Measurements from ENCODE around the gene NAXE.

NAXE gene

DNA sequence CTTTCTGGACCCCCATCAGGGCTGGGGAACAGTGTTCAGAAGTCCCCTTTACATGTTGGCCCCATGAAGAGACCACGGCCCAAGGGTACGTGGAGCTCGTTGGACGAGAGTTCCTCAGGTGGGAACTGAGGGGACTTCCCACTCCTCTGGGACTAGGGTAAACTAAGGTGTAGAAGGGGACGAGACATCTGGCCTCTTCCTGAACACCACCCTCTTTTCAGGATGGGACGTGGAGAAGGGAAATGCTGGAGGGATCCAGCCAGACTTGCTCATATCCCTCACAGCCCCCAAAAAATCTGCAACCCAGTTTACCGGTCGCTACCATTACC, 2.0 kb downstream of the NAXE start:
- TF ChIP-seq, protein P1, sequence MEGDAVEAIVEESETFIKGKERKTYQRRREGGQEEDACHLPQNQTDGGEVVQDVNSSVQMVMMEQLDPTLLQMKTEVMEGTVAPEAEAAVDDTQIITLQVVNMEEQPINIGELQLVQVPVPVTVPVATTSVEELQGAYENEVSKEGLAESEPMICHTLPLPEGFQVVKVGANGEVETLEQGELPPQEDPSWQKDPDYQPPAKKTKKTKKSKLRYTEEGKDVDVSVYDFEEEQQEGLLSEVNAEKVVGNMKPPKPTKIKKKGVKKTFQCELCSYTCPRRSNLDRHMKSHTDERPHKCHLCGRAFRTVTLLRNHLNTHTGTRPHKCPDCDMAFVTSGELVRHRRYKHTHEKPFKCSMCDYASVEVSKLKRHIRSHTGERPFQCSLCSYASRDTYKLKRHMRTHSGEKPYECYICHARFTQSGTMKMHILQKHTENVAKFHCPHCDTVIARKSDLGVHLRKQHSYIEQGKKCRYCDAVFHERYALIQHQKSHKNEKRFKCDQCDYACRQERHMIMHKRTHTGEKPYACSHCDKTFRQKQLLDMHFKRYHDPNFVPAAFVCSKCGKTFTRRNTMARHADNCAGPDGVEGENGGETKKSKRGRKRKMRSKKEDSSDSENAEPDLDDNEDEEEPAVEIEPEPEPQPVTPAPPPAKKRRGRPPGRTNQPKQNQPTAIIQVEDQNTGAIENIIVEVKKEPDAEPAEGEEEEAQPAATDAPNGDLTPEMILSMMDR (conservative IDR thresholded peaks at IDR 0.05; ENCODE audit: low read length) = no peak
- no peak overlapping the region for H3K4me3 ChIP-seq (ENCODE audit: low read length)
- no peak for DNase-seq (ENCODE audit: low read depth)

DNA sequence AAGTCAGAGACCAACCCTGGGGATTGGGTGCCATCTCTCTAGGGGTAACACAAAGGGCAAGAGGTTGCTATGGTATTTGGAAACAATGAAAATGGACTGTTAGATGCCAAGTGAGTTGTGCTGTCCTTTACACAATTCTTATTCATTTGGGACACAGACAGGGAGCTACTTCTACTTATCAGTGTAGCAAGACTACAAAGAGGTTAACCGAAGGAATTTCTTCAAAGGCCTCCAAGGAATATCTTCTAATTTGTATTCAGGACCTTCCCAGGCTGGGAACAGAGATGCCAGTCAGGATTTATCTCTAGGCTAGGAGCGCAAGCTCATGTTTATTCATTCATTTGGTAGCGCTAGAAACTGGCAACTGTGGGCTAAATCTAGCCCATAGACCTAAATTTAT, 2.6 kb downstream of the NAXE start:
- no peak for DNase-seq (ENCODE audit: low read depth)
- H3K4me3 ChIP-seq (ENCODE audit: low read length) = no peak overlapping the region
- TF ChIP-seq, protein P1 (conservative IDR thresholded peaks at IDR 0.05; ENCODE audit: low read length) = no peak

- TF ChIP-seq, protein P1 (conservative IDR thresholded peaks at IDR 0.05; ENCODE audit: low read length) = no peak
- no peak for DNase-seq (ENCODE audit: low read depth)
- H3K4me3 ChIP-seq (ENCODE audit: low read length) = no peak overlapping the region
Measured at GRCh38 chr1:156595016-156595415, 3.4 kb downstream of the NAXE start.

- H3K4me3 ChIP-seq (ENCODE audit: low read length) = no peak overlapping the region
- TF ChIP-seq, protein P1 (conservative IDR thresholded peaks at IDR 0.05; ENCODE audit: low read length) = no peak
- DNase-seq (ENCODE audit: low read depth) = no peak
Measured at GRCh38 chr1:156596426-156596825, 4.8 kb downstream of the NAXE start.

DNA sequence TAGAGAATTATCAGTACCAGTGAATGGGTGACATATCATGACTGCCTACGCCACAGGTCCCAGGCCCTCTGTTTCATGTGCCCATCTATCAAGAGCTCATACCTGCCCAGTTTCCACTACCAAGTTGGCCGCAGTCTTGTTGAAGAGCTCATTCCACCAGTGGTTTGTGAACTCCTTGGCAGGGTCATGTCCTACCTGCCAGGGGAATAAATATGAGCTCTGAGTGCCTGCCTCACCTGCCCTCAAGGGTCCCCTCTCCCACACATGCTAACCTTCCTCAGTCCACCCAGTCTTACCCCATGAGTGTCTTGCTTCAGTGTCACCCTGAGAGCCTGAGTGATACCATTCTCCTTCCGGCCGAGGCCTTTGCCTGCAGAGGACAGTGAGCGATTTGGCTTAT, 6.5 kb downstream of the NAXE start:
- TF ChIP-seq, protein P1 (conservative IDR thresholded peaks at IDR 0.05; ENCODE audit: low read length) = no peak
- no peak overlapping the region for H3K4me3 ChIP-seq (ENCODE audit: low read length)
- DNase-seq (ENCODE audit: low read depth) = no peak

DNA sequence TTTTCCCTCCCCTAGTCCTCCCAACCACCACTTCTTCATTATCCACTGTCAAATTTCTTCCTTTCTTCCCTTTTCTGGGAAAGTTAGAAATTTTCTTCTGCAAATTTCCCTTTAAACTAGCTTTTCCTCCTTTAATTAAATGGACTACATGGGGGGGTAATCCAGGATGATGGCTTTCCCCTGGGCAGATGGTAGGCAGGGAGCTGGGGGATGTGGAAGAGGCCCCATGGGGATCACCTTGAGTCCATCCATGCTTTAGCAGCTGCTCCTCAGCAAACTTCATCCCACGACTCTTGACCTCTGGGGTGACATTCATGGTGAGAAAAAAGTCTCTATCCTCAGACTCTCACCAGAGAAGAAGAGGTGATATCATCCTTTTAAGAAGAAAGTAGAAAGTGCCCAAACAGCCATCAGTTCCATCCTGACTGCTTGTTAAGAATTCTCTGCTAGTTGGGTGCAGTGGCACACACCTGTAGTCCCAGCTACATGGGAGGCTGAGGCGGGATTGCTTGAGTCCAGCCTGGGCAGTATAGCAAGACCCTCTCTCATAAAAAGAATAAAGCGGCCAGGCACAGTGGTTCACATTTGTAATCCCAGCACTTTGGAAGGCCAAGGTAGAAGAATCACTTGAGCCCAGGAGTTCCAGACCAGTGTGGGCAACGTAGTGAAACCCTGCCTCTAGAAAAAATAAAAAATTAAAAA, 7.3 kb downstream of the NAXE start:
- H3K4me3 ChIP-seq (ENCODE audit: low read length) = no peak overlapping the region
- DNase-seq (ENCODE audit: low read depth) = no peak

DNA sequence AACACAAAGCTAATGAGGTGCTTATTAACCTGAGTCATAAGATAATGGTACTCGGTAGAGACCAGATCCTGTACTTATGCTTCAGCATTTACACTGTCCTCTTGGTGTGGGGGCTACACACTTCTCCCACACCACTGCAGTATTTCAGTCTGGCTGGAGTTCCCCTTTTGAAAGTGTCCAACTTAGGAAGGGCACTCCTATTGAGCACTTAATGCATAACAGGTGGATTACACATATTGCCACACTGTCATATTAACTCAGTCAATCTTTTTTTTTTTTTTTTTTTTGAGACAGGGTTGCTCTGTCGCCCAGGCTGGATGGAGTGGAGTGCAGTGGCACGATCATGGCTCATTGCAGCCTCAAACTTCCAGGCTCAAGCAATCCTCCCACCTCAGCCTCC, 8.2 kb downstream of the NAXE start:
- TF ChIP-seq, protein P1 (conservative IDR thresholded peaks at IDR 0.05; ENCODE audit: low read length) = no peak
- no peak for DNase-seq (ENCODE audit: low read depth)
- no peak overlapping the region for H3K4me3 ChIP-seq (ENCODE audit: low read length)

More for the DNA sequence above, 7.3 kb downstream of the NAXE start:
- TF ChIP-seq, protein P1 (conservative IDR thresholded peaks at IDR 0.05; ENCODE audit: low read length) = no peak
